KOPT-K1 (cell line): ENCODE results near the gene C19orf81.

Experiments
- H3K27ac ChIP-seq: fragments of 200-600 bp; sonication (generic); 2 replicates; pipeline ENCODE4 v1.5.1; 2016; ENCODE audit warnings: antibody characterized with exemption, mild to moderate bottlenecking, low read depth, low read length; ENCODE audit not compliant: poor library complexity, severe bottlenecking
- H3K36me3 ChIP-seq: fragments of 200-600 bp; sonication (generic); 2 replicates; pipeline ENCODE4 v1.5.1; 2017; ENCODE audit warnings: antibody characterized with exemption, mild to moderate bottlenecking, low read length, moderate library complexity; ENCODE audit not compliant: insufficient read depth
- H3K9me3 ChIP-seq: fragments of 200-600 bp; sonication (generic); 2 replicates; pipeline ENCODE4 v1.5.1; 2017; ENCODE audit warnings: antibody characterized with exemption, low read length, mild to moderate bottlenecking; ENCODE audit not compliant: insufficient read depth, poor library complexity, severe bottlenecking

The C19orf81 gene

DNA sequence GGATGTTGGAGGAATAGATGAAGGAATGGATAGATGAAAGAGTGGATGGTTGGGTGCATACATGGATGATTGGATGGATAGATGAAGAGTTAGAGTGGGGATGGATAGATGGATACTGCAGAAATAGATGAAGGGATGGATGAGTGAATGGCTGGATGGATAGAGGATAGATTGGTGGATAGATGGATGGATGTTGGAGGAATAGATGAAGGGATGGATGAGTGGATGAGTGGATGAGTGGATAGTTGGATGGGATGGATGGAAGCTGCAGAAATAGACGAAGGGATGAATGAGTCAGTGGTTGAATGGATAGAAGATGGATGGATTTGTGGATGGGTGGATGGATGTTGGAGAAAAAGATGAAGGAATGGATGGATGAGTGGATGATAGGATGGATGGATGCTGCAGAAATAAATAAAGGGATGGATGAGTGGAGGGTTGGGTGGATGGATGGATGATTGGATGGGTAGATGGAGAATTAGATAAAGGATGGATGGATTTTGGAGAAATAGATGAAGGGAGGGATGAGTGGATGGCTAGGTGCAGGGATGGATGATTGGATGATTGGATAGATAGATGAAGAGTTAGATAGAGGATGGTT, 4.8 kb upstream of the C19orf81 start:
- Histone ChIP-seq H3K36me3 (no peaks in the 10 kb centered on the region), H3K27ac (no peak overlapping the region), H3K9me3 (no peaks in the 10 kb centered on the region)

DNA sequence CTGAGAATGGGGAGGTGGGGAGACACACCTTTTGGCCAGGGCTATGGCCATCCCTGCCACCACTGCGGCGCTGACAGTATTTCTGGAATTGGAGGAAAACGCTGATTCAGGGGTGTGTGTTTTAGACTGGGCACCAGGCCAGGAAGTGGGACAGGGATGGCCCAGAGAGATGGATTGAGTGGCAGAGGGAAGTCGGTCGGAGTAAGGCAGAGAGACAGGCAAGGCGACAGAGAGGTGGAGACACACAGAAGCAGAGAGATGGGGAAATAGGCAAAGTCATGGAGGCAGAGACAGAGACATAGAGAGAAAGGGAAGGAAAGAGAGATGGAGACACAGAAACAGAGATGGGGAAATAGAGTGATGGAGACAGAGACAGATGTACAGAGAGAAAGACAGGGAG, 4.1 kb upstream of the C19orf81 start:
- no peaks in the 10 kb centered on the region for H3K9me3 ChIP-seq
- H3K36me3 ChIP-seq: no peaks in the 10 kb centered on the region
- H3K27ac ChIP-seq: no peak overlapping the region

DNA sequence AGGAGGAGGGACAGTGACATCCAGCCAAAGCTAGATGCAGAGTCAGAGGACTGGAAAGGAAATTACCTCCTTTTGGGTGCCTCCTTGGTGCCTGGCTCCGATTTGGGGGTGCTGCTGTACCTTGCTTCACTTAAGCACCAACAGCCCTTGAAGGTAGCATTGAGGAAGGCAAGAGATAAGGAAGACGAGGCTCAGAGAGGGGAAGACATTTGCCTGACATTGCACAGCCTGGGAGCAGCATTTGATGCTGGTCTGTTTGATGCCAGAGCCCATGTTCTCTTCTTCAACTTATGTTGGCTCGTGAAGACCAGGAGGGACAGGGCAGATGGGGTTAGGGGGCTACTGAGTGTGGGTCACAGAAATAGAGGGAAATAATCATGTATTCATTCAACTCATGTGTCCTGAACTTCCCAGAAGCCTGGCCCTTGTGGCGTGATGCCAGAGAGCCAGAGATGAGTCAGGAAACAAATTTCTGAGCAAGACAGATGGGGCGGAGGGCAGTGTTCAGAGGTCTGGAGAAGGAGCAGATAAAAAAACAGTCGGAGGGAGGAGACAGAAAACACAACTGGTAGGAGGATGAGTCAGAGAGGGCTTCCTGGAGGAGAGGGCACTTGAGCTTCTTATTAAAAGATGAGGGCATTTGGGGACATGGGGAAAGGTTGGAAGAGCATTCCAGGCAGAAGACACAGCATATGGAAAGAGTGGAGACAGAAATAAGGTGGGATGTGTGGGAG, 3.0 kb upstream of the C19orf81 start:
- Histone ChIP-seq H3K36me3 (no peaks in the 10 kb centered on the region), H3K27ac (no peak overlapping the region)

DNA sequence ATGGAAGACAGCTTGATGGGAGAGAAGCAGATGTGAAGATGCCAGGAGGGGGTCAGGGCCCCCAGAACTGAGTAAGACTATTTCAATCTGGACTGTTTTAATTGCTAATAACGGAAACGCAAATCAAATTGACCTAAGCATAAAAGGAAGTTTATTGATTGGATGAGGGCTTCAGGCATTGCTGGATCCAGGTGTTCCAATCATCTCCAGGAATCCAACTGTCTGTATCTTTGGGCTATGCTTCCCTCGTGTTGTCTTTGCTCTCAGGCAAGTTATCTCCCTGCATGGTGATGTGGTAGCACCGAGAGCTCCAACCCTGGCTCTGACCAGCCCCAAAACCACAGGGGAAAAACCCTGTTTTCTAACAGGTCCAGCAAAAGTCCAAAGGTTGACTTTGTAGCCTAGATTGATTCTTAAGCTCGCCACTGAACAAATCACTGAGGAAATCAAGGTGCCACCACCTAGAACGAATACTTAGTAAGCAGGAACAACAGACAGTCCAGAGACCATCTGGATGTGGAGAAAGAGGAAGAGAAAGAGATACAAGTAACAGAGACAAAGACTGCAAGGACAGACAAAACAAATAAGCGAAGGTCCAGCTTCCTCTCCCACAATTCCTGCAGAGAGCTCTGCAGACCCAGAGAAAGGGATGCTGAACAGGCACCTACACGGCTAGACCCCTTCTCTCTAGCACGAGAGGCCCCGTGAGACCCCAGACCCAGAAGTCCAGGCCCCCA, 1.2 kb upstream of the C19orf81 start:
- Histone ChIP-seq H3K9me3 (no peaks in the 10 kb centered on the region), H3K27ac (no peak overlapping the region), H3K36me3 (no peaks in the 10 kb centered on the region)

More for the DNA sequence above, 3.0 kb upstream of the C19orf81 start:
- H3K9me3 ChIP-seq: no peaks in the 10 kb centered on the region

DNA sequence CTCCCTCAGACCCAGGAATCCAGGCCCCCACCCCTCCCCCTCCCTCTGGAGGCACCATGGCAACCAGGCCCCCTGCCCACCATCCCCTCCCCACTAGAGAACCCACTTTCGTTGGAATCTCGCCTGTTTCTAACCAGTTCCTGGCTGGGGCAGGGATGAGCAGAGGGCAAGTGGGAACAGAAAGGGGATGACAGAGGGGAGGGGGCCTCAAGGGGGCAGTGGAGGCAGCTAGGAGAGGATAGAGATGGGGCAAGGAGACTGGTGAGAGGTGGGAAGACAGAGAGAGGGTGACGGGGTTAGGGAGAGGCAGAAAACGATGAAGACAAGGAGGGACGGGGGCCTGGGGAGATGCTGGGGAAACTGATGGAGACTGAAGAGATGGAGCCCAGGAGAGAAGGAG, 586 bp upstream of the C19orf81 start:
- Histone ChIP-seq H3K9me3 (no peaks in the 10 kb centered on the region), H3K27ac (no peak overlapping the region), H3K36me3 (no peaks in the 10 kb centered on the region)

DNA sequence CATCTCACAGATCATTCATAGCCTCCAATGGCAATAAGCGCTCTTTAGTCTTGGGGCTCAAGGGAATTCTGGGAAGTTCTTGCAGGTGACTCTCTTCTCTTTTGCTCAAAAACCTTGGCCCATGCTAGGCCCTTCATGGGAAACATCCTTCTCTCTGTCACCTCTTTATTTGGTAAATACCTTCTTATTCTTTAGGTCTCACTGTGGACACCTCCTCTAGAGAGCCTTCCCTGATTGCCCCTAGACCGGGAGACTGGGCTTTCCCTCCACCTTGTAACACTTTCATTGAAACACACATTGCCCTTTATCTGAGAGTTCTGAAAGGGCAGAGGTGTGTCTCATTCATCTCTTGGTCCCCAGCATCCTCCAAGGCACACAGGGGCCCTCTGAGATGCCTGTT, 1.9 kb downstream of the C19orf81 start:
- Histone ChIP-seq H3K27ac (no peak overlapping the region), H3K36me3 (no peaks in the 10 kb centered on the region), H3K9me3 (no peaks in the 10 kb centered on the region)

DNA sequence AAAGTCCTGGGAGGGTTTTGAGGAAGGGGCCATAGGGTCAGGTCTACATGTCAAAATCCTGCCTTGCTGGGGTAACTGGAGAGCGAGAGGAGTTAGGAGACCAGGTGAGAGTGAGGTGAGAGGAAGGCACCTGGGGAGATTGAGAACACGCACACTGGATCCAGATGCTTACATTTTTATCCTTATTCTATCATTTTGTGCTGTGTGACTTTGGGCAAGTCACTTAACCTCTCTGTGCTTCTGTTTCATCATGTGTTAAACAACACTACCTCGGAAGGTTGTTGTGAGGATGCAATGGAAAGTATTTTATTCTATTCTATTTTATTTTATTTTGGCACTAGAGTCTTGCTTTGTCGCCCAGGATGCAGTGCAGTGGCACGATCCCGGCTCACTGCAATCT, 3.5 kb downstream of the C19orf81 start:
- Histone ChIP-seq H3K9me3 (no peaks in the 10 kb centered on the region), H3K36me3 (no peaks in the 10 kb centered on the region), H3K27ac (no peak overlapping the region)

DNA sequence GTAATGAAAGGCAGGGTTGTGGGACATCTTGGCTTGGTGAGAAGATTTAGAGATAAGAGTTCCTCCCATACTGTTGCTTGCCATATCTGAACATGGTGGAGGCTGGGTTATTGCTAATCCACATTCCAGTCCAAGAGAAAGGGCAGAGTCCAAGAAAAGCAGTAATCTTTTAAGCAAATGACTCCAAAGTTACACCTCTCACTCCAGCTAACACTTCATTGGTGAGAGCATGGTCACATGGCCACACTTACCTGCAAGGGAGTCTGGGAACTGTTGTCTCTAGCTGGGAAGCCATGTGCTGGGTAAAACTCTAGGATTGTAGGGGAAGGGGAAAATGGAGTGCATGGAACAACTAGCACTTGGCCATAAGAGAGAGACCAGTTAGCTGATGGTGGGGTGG, 5.6 kb downstream of the C19orf81 start:
- H3K36me3 ChIP-seq: no peaks in the 10 kb centered on the region
- no peak overlapping the region for H3K27ac ChIP-seq
- H3K9me3 ChIP-seq: no peaks in the 10 kb centered on the region

DNA sequence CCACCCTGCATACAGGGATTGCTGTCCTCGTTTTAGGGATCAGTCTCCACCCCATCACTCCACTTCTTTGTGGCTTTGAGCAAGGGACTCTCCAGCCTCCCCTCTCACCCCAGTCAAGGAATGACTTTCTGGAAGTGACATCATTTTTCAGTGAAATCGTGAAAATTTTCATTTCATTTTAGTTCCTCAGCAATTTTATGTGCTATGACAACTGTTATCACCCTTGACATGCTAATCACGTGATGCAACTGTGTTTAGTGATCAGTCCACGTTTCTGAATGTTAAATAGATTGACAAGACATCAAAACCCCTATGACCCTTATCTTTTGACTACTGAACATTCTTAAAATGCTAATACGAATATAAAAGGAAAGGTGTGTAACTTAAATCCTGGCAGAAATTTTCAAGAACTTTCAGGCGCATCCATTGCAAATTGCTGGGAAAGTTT, 8.0 kb downstream of the C19orf81 start:
- Histone ChIP-seq H3K9me3 (no peaks in the 10 kb centered on the region), H3K27ac (no peak overlapping the region), H3K36me3 (no peaks in the 10 kb centered on the region)

DNA sequence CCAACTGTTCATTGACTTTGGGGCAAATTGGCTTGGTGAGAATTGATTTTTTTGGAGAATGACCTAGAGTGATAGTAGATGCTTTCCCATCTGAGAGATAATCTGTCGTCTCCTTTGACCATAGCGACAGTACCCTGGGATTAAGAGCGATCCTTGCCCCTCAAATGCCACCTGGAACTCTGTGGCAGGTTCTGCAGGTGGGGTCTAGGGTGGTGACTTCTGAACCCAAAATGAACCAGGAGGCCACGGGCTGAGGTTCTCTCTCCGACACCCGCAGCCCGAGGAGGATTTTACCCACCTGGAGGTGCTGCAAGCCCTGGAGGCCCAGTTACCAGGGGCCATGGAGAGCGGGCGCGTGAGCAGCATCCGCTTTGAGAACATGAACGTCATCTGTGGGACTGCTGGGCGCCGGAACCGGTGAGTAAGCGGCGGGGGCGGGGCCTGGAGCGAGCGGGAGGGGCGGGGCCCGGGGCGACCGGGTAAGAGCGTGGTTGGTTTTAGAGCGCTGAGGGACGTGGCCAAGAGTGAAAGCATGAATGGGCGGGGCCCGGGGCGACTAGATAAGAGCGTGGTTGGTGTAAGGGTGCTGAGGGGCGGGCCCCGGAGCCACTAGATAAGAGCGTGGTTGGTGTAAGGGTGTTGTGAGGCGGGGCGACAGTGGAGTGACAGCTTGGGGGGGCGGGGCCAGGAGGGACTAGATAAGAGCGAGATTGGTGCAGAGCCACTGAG, 8.6 kb downstream of the C19orf81 start:
- Histone ChIP-seq H3K9me3 (no peaks in the 10 kb centered on the region), H3K27ac (no peak overlapping the region), H3K36me3 (no peaks in the 10 kb centered on the region)

DNA sequence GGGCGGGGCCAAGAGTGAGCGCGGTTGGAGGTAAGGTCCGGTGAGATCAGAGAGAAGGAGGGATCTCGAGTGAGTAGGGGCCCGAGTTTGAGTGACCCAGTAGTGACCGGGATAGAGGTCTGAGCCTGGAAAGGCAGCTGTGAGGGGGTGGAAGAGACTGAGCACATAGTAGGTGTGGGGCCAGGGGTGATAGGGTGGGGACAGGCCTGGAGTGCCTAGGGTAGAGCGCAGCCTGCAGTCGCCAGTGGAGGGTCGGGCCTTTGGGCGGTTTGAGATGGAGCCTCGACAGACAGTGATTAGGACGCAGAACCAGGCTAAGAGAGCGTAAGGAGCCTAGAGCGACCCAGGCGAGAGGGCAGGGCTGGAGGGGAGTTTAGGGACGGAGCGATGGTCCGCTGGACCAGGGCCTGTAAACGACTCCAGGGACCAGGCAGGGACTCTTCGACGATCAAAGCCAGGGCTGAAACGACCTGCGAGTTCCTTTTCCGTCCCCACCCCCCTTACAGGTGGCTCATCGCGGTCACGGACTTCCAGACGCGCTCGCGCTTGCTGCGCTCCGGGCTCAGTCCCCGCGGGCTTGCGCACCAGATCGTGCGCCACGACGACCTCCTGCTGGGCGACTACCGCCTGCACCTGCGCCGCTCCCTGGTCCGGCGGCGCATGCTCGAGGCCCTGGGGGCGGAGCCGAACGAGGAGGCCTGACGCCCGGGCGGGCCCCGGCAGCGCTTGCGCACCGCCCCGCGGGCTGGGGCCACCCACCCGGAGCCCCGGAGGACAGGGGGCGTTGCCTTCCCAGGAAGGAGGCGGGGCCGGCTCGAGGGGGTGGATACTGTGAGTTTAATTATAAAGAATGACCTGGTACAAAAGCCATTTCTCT, 9.4 kb downstream of the C19orf81 start:
- H3K9me3 ChIP-seq: no peaks in the 10 kb centered on the region
- H3K36me3 ChIP-seq: no peaks in the 10 kb centered on the region
- no peak overlapping the region for H3K27ac ChIP-seq

DNA sequence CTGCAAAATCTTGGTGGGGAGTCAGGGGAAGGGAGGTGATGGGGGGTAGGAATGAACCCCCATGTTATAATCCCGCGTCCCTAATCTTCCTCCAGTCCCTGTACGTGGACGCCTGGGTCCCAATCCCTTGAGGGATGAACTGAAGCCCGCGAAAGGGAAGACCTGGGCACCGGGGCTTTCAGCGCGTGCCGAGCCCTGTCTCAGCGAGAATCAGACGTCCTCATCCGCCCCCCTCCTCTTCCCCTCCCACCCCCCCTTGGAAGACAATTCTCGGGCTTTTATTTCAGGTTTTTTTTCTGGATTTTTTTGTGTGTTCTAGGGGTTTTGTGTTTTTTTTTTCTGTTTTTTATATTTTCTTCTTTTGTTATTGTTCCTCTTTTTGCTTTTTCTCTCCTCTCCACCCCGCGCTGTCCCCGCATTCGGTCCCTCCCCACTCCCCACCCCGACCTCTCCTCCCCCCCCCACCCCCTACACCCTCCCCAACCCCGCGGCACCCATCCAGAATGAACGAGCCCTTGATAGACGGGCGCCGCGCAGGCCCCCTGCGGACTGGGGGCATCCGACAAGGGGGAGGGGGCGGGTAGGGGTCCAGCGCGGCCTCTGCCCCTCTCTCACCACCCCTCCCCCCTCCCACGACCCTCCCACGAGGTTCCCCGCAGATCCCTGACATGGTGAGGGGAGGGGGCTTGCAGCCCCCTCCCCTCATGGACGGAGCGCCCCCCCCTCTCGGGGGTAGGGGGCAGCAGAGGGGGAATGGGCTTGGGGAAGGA, 10.3 kb downstream of the C19orf81 start:
- H3K36me3 ChIP-seq: no peaks in the 10 kb centered on the region
- H3K27ac ChIP-seq: no peak overlapping the region
- peaks cover 6% of the 10 kb centered on the region for H3K9me3 ChIP-seq

DNA sequence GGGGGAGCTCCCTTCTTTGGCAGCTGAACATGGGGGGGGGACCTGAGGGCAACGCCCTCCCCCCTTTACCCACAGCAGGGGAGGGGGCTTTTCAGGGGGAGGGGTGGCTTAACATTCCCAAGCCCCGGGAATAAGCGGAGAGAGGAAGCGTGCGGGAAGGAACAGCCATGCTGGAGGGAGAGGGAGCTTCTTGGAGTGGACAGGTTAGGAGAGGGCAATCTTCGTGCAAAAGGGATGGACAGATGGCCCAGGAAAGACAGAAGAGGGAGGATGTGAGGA, 10.8 kb downstream of the C19orf81 start:
- Histone ChIP-seq H3K27ac (no peak overlapping the region), H3K9me3 (peaks cover 6% of the 10 kb centered on the region), H3K36me3 (no peaks in the 10 kb centered on the region)

DNA sequence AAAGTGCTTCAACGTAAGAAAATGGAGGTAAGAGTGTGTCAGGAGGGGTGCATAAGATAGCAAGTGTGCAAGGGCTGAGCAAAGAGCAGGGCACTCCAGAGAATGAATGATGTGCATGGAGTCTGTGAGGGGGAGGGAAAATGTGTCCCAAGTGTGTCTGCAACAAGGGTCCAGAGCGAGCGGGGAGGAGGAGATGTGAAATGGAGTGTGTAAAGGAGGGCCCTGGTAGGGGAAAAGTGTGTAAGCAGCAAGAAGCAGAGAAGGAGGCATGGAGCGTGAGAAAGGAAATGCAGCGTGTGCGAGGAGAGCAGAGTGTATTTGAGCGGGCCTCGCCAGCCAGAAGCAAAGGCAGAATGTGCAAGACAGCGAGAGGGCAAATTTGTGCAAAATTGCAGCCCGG, 11.8 kb downstream of the C19orf81 start:
- H3K9me3 ChIP-seq: peaks cover 6% of the 10 kb centered on the region
- no peaks in the 10 kb centered on the region for H3K36me3 ChIP-seq
- no peak overlapping the region for H3K27ac ChIP-seq
